NCI-H2227 (cell line): ENCODE results near the gene ETV2.
A peak's percentile ranks its signal among the peaks of the same experiment; 100 is the strongest.
"Not testable (repeated sequence)": the region's sequence is repeated elsewhere in the genome, so short reads cannot be mapped to it uniquely, and the experiment has no call there.

ENCODE experiments used
- DNase-seq: peaks from one replicate; lab custom pipeline; 2025; ENCODE audit not compliant: unreplicated experiment; lab: John Stamatoyannopoulos, UW

Gene ETV2

GRCh38 chr19:35641515-35642151 is at the start of gene ETV2:
TSS of gene ETV2 (plus strand) at chr19:35641745. CDS start at chr19:35642461, 716 bp downstream.
- DNase-seq: no peak

- peak; percentile 75 for DNase-seq
Measured at GRCh38 chr19:35592226-35592625, 49.3 kb upstream of the ETV2 start.

- DNase-seq: not testable (repeated sequence)
Measured at GRCh38 chr19:35595026-35595425, 46.5 kb upstream of the ETV2 start.

GRCh38 chr19:35595928-35596327 is 45.6 kb upstream of the ETV2 start:
- DNase-seq: no peak

- peak; percentile 55 for DNase-seq
Measured at GRCh38 chr19:35596366-35596999, 45.1 kb upstream of the ETV2 start.

- no peak for DNase-seq
Measured at GRCh38 chr19:35601971-35602370, 39.6 kb upstream of the ETV2 start.

- DNase-seq: not testable (repeated sequence)
Measured at GRCh38 chr19:35604436-35604835, 37.1 kb upstream of the ETV2 start.

- DNase-seq: not testable (repeated sequence)
Measured at GRCh38 chr19:35607170-35607569, 34.4 kb upstream of the ETV2 start.

GRCh38 chr19:35607661-35608060 is 33.9 kb upstream of the ETV2 start:
- DNase-seq: no peak

GRCh38 chr19:35608251-35608650 is 33.3 kb upstream of the ETV2 start:
- DNase-seq: no peak

GRCh38 chr19:35609851-35610353 is 31.6 kb upstream of the ETV2 start:
- no peak for DNase-seq

- no peak for DNase-seq
Measured at GRCh38 chr19:35612224-35612558, 29.4 kb upstream of the ETV2 start.

- peak; percentile 100 for DNase-seq
Measured at GRCh38 chr19:35612559-35613321, 28.8 kb upstream of the ETV2 start, which contains the start of gene HAUS5. TSS of gene HAUS5 (plus strand) at chr19:35612735. CDS start at chr19:35612795, 60 bp downstream.

GRCh38 chr19:35613574-35613973 is 28.0 kb upstream of the ETV2 start:
- no peak for DNase-seq

GRCh38 chr19:35615036-35615435 is 26.5 kb upstream of the ETV2 start:
- no peak for DNase-seq

GRCh38 chr19:35618857-35619256 is 22.7 kb upstream of the ETV2 start:
- no peak for DNase-seq

GRCh38 chr19:35619290-35619923 is 22.1 kb upstream of the ETV2 start:
- no peak for DNase-seq

- no peak for DNase-seq
Measured at GRCh38 chr19:35620001-35620400, 21.5 kb upstream of the ETV2 start.

GRCh38 chr19:35621708-35622107 is 19.8 kb upstream of the ETV2 start:
- DNase-seq: no peak

- no peak for DNase-seq
Measured at GRCh38 chr19:35622750-35623149, 18.8 kb upstream of the ETV2 start.

- DNase-seq: no peak
Measured at GRCh38 chr19:35623327-35624010, 18.1 kb upstream of the ETV2 start.
